HG02610 (cell line): ENCODE data around the gene RTF1.

Source experiments
- ATAC-seq: cut with Tn5 transposase; IDR thresholded peaks from one replicate; pipeline ENCODE4 v1.9.1; 2021; ENCODE audit warnings: mild to moderate bottlenecking, moderate library complexity; ENCODE audit not compliant: unreplicated experiment

The RTF1 gene

DNA sequence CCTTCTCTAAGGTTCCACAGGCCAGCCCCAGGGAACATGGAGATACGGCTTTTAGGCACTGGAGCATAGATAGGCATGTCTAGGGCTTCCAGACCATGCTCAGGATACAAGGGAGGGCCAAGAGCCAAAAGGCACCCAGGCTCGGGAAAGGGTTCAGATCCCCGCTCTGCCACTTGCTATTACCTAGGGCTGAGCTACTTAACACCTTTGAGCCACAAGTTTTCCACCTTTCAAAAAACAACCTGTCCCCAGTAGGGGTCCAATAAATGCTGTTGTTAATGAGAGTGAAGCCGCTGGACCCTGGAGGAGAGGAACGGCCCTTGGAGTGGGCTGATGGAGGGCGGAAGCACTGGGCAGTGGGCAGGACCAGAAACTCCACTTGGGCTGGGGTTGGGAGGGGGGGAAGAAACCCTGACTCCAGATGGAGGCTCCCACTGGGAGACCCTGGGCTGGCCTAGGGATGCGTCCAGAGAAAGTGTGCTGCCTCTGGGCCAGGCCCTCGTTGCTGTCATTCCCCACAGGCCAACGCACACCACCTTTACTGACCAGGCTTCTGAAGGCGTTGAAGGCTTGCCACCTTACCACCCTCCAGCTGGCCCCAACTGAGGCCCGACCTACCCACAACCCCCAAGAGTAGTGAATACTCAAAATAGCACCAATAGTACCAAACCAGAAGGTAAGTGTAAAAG is 68.2 kb downstream of the RTF1 start:
- ATAC-seq = no peak

DNA sequence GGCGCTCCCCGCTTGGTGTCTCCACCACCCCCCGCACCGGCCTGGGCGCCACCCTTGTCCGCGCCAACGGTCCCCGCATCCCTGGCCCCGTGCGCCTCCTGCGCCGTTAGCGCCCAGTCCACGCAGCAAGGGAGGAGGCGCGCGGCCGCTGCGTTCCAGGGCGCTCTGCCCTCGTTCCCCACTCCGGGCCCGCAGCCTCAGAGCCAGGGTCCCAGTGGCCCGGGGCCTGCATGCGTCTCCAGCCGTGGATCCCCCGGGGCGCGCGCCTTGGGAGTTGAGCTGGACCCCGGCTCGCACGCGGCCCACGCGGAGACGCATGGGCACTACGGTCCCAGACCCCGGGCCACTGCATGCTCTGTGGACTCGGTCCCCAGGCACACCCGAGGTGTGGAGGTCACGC is 69.4 kb downstream of the RTF1 start:
- ATAC-seq = no peak

DNA sequence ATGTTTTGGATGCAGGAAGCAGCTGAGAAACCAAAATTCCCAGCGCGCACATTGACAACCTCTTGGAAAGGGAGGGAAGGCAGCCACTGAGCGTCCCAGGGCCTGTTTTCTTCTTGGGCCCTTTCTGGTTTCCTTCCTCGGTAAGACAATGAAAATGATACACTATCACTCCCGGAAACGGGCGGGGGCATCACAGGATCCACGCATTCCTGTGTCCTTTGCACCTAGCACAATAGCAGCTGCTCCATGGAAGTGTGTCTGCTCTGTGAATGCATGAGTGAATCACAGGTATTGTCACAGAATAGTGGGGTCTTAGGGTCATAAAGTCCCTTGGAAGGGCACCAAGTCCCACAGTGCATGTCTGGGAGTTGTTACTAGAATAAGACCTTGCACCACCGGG is 70.5 kb downstream of the RTF1 start:
- ATAC-seq = no peak

DNA sequence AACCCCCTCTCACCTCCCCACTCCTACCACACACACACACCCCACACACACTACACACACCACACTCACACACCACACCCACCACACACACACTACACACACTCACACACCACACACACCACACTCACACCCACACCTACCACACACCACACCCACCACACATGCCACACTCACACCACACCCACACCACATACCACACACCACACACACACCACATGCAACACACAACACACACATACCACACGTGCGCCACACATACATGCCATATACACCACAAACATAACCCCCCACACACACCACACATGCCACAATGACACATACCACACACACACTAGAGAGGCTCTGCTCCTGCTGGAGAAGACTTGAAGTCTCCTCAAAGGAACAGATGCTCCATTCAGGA is 70.9 kb downstream of the RTF1 start:
- ATAC-seq = no peak

DNA sequence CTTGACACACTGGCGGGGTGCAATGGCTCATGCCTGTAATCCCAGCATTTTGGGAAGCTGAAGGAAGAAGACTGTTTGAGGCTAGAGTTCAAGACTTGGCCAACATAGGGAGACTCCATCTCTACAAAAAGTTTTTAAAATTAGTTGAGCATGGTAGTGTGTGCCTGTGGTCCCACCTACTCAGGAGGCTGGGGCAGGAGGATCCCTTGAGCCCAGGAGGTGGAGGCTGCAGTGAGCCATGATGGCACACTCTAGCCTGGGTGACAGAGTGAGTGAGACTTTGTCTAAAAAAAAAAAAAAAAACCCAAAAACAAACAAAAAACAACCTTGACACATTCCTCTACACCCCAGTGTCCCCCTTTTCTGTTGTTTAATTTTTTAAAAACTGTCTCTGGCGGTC is 72.7 kb downstream of the RTF1 start:
- no peak for ATAC-seq

DNA sequence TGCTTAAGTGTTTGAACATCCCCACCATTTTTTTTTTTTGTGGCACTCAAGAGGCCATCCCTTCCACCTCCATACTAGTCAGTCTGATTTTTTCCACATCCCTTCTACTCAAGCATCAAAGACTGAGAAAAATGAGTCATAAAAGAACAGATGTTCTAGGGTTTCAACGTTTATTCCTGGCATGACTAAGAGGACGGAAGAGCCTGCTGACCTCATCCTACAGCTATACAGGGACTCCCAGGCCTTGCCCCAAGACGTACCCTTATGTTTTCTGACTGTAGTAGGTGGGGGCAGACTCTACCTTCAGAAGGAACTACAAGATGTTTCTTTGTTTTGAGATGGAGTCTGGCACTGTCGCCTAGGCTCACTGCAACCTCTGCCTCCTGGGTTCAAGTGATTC is 73.5 kb downstream of the RTF1 start:
- peak; percentile 44 for ATAC-seq

DNA sequence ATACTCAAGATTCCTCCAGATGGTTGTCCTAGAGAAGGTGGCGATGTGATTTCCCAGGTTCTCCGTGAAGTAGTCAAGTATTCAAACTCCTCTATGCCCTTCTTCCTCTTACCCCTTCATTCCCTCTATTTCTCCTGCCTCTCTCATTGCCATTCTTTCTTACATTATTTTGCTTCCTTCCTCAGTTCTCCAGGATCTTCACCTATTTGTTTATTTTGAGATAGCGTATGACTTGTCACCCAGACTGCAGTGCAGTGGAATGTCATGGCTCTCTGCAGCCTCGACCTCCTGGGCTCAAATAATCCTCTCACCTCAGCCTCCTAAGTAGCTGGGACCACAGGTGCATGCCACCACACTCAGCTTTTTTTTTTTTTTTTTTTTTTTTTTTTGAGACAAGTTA is 75.0 kb downstream of the RTF1 start:
- no peak for ATAC-seq

DNA sequence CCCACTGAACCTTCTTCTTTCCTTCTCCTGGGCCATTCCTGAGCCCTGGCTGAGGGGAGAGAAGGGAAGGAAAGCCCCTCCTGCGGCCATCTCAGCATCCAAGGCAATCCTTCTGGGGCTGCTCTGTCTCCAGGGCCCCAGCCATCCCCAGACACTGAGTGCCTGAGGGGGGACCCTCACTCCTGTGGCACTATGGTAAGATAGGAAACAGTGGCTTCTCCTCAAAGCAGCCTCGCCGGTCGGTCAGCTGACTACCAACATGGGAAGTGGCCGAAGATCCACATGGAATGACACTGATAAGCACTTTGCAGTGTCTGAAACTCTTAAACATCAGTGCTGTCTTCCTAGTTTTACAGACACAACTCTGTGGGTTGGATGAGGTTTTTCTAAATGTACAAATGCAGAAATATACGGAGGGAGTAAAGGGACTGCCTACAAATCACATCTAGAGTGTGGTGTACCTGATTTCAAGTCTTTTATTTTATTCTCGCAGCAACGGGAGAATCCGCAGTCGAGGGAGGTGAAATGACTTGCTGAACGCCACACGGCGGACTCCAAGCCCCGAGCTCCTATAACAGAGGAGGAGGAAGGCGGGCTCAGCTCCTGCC is 75.8 kb downstream of the RTF1 start:
- no peak for ATAC-seq

DNA sequence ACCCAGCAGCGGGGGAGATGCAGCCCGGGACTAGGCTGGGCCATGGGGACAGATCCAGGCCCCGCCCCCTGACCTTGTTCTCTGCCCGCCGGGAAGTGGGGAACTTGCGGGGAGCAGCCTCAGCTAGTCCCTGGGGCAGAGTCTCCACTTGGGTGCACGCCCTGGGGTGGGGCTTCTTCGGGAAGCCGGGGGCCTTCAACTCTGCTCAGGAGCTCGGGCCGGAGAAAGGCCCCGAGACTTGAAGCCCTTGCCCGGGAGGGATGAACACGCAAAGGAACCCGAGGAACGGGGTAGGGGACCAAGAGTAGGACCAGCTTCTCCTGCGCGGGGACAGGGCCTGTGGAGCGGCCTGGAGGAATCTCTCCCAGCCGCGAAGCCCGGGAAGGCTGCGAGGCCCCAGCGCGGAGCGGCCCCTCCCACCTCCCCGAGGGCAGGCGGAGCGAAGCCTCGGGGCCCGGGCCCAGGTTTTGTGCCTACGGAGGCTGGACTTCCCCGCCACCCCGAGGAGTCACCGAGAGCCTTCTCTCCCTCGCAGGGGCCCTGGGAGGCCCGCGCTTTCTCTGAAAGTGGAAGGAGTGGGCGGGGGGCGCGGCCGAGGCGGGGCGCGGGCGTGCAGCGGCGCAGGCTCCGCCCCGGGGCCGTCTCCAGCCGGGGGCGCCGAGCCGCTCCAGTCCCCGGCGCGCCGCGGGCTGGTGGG is 76.5 kb downstream of the RTF1 start, which contains the start of gene ITPKA:
TSS of gene ITPKA (plus strand) at position 670 of the 697 bp plus-strand sequence. CDS start 54 bp downstream, outside the sequence.
- peak; percentile 70 for ATAC-seq

DNA sequence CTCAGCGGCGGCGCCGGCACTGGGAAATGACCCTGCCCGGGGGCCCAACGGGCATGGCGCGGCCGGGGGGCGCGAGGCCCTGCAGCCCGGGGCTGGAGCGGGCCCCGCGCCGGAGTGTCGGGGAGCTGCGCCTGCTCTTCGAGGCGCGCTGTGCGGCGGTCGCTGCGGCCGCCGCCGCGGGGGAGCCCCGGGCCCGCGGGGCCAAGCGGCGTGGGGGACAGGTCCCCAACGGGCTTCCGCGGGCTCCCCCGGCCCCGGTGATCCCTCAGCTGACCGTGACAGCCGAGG is 77.0 kb downstream of the RTF1 start:
- ATAC-seq = no peak

DNA sequence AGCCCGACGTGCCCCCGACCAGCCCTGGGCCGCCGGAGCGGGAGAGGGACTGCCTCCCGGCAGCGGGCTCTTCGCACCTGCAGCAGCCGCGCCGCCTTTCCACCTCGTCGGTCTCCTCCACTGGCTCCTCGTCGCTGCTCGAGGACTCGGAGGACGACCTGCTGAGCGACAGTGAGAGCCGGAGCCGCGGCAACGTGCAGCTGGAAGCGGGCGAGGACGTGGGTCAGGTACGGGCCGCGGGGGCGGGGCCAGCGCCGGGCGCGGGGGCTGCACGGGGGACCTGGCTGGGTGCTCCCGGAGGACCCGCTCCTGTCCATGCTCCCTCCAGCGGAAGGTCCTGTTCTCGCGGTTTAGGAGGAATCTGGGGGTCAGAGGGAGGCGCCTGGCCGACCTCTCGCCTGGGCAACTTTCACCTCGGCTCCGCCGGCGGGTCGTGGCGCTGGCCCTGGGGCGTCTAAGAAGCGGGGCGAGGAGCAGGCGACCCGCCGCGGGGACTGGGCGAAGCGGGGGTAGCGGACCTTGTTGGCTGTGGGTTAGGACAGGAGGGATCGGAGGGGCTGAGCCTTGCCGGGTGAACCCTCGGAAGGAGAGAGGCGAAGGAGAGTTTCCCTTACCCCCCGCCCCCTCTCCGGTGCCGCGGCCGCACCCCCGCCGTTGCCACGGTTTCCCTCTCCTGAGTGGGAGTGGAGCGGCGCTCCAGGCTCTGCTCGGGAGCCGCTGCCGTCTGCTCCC is 77.5 kb downstream of the RTF1 start:
- peak; percentile 10 for ATAC-seq

DNA sequence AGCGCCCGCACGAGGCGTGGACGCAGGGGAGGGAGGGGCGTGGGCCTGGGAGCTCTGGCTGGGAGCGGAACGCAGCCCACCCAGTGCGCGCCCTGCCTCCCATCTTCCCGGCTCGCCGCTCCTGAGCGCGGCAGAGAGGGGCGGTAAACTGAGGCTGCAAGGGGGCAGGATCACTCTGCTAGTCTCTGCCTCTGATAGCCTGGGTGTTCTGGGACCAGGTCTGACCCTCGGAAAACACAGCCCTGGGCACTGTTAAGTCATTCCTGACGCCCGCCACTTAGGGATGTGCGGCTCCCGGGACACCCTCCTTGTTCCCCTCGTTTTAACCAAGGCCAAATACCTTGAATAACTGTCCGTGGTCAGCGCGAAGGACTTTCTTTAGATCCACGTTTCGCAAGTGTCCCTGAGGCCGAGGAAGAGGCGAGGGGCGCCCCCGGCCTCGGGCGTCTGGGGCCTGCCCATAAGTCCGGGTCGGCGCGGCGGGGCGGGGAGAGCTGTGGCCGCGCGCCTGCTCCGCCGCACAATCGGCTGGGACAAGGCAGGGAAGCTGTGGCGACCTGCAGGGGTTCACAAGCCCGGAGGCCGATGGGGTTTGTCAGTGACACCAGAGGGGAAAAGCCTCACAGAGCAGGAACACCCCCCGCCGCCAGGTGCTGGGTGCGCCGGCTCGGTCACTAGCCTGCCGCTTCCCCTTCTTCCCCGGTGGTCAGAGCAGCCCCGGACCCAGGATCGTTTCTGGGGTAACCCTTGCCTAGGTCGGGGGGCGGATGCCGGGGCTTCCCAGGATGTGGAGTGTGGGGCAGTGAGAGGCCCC is 78.2 kb downstream of the RTF1 start:
- ATAC-seq = no peak

DNA sequence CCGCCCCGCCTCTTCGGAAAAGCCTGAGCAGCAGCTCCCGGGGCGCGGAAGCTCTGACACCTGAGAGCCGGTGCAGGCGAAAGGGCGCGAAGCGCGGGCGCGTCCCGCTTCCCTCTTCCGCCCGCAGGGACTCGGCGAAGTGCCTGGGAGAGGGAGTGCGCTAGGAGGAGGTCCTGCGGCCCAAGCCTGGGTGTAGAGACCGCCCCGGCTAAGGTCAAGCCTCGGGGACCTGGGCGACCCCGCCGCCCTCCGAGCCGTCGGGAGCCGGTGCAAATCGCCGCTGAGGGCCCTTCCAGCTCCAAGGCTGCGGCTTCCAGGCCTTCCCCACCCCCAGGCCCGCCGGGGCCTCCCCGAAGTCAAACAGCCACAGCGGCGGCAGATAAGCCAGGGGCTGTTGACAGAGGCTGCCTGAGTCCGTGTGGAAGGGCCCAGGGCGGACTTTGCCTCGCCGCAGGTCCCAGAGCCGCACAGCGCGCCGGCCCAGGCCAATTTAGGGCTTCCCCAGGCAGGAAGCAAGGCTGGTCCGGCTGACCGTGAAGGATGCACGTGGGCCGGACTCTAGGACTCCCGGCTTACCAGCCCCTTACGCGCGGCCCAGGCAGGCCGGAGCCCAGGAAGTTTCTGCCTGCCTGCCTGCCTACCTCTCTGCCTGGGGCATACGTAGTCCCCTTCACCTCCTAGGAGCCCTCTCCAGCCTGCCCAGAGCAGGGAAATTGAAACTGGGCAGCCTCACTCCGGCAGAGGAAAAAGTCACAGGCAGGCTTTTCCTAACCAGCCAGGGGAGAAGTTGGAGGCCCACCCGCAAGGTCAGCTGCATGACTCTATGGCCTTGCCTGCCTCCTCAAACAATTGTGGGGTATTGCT is 79.1 kb downstream of the RTF1 start:
- no peak for ATAC-seq

DNA sequence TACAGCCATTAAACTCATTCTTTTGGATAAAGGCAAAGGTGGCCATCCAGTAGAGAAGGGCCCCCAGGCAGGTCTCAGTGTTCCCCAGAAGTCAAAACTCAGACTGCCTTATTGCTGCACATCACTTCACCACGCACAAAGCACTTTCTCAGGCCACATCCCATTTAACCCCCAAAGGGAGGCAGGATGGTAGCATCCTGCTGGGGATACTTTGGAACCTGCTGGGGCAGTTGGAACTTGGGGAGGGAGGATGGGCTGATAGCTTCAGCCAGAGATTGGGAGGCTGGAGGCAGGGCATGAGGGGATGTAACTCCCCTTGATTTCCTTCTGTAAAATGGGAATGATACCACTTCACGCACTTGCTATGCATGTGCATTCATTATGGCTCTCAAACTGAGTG is 81.8 kb downstream of the RTF1 start:
- no peak for ATAC-seq

DNA sequence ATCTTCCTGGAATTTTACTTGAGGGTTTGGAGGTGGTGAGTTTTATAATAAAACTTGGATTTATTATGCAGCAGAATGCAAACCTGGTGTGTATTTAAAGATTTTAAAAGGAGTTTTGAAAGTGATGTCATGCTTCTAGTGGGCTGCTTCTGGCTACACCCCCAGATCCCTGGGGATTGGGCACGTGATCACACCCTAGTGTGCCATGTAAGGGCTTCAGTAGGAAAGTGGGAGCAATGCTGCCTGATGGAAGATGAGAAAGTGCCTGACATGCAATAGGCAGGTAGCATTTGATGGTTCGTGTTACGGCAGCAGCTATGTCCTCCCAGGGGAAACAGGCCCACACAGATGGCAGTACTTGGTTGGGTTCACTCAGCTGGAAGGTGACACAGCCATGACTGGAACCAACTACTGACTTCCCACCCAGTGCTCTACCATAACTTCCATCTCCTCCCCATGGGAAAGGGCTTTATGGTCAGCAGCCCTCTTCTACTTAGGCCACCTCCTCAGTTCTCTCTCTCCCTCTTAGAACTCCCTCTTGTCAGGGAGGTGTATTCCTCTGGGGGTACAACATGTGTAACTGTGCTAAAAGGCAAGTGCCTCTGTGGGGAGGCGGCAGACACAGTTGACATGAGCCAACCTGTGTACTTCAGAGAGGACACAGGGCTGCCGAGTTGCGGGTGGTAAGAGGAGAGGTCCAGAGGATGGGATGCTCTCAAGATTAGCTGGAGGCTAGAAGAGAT is 82.4 kb downstream of the RTF1 start:
- no peak for ATAC-seq

DNA sequence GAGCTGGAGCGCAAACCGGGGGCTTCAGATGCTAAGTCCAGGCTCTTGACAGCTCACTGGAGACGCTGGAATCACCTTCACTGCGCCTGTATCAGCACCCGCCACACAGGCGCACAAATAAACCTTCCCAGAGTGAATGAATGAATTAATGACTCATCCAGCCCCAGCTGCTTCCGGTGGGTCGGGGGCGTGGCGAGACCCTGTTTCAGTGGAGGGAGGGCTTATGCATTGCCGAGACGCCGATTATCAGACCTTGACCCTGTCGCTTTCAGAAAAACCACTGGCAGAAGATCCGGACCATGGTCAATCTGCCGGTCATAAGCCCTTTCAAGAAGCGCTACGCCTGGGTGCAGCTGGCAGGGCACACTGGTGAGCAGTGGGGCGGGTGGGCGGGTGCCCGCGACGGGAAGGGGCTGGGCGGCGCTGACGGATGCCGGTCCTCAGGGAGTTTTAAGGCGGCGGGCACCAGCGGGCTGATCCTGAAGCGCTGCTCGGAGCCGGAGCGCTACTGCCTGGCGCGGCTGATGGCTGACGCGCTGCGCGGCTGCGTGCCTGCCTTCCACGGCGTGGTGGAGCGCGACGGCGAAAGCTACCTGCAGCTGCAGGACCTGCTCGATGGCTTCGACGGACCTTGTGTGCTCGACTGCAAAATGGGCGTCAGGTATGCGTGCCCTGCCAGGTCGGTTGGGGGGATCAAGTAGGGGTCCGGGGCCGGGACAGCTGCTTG is 84.5 kb downstream of the RTF1 start:
- ATAC-seq = no peak

DNA sequence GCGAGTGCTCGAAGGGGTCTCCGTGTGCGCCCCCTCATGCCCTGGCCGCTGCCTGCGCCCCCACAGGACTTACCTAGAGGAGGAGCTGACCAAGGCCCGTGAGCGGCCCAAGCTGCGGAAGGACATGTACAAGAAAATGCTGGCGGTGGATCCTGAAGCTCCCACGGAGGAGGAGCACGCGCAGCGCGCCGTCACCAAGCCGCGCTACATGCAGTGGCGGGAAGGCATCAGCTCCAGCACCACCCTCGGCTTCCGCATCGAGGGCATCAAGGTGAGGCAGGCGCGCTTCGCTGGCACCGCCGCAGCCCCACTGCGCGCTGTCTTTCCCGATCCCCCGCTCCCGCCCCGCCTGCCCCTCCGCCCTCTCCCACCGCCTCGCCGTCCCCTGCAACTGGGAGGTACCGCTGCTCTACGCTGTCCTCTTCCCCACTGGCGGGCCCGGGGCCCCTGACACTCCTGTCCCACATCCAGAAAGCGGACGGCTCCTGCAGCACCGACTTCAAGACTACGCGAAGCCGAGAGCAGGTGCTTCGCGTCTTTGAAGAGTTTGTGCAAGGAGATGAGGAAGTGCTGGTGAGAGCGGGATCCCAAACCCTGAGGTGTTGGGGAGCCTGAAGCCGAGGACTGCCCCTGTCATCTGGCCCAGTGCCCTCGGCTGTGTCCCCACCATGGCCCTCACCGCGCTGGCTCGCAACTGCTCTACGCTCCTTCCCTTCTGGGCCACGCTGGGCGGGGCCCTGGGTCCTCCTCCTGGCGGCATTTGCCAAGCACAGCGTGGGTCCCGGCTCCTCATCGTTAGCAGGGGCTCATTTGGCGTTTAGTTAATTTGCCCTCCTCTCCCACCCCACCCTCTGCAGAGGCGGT is 85.3 kb downstream of the RTF1 start:
- no peak for ATAC-seq
